Hematopoietic multipotent progenitor cell (in vitro differentiated cells): ENCODE measurements around the gene TLR9. TPM values are rescaled to one million over a fixed set of nuclear protein-coding genes. Genes with fewer than 3 reads are reported as not detected.

Source experiments
- DNase-seq, 3 donors: peaks; one replicate each; pipeline ENCODE4 v3.0.0-alpha.2; 2011 to 2015; ENCODE audit warnings: low read depth in 2 of 3, low spot score in 2 of 3
- total RNA-seq: library from RNA; depleted of rRNA; stranded (reverse); fragments of >200 nt; gene quantifications from one replicate; pipeline ENCODE4 v1.2.3, GENCODE V29; 2012

TLR9 gene
- total RNA-seq, 1 donor, result under 0.01 TPM

DNA sequence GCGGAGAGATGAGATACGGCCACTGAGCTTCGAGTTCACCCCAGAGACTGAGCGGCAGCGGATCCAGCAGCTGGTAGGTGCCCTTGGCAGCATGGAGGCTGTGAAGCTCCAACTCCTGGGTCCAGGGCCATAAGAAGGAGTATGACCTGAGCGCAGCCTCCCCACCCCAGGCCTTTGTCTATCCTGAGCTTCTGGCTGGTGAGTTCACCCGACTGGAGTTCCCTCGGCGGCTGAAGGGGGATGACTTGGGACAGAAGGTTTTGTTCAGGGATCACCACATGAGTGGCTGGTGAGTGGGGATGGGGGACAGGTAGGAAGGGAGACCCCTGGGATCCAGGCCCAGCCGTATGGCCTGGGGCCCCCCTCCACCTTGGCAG, 22.7 kb upstream of the TLR9 start:
- no peak for DNase-seq

DNA sequence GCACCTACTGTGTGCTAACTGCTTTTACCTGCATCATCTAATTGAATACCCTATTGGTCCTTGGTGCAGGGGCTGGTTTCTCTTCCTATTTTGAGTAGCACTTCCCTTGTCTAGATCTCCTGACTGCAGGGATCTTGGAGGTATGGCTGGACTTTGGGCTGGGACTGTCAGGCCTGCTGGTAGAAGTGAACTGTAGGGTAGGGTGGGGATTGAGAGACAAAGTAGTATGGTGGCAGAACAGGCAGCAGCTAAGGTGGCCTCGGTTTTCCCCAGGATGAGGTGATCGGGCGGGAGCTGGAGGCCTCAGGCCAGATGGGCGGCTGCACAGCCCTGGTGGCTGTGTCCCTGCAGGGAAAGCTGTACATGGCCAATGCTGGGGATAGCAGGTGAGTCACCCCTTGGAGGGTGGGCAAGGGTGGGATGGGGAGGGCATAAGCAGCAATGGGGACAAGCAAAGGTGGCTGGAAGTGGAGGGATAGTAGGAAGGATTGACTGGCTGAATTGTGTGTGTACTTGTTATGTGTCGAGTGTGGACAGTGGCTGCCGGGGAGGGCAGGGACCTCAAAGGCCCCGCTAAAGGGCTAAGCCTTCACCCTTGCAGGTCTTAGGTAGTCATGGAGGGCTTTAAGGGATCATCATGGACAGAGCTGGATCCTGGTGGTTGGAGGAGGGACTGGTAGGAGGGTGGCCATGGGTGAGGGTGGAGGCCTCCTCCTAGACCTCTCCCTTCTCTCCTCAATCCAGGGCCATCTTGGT, 22.1 kb upstream of the TLR9 start:
- no peak for DNase-seq

- DNase-seq, result no peak
Measured at GRCh38 chr3:52246728-52247408, 21.4 kb upstream of the TLR9 start.

DNA sequence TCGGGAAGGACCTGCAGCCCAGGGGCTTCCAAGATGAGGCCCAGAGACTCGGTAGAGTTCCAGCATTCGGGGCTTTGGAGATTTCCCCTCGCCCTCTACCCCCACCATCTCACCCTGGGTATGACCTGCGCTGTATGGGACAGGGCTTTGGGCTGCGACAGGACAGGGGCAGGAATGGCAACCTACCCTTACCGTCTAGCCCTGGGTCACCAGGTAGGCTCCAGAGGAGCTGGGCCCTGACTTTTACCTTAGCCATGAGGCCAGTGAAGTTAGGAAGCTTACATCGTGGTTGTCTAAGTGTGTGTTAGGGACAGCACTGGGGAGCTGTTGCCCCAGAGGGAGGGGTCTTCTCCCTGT, 20.8 kb upstream of the TLR9 start:
- DNase-seq, result no peak

- DNase-seq, result peak; percentile 50 to 82 (median 78)
Measured at GRCh38 chr3:52245322-52246263, 20.1 kb upstream of the TLR9 start, which contains the start of gene PPM1M. Gene PPM1M (plus strand): TSS chr3:52245759. CDS start chr3:52245825, 66 bp downstream.

GRCh38 chr3:52243791-52244628, 18.6 kb upstream of the TLR9 start:
- no peak for DNase-seq

DNA sequence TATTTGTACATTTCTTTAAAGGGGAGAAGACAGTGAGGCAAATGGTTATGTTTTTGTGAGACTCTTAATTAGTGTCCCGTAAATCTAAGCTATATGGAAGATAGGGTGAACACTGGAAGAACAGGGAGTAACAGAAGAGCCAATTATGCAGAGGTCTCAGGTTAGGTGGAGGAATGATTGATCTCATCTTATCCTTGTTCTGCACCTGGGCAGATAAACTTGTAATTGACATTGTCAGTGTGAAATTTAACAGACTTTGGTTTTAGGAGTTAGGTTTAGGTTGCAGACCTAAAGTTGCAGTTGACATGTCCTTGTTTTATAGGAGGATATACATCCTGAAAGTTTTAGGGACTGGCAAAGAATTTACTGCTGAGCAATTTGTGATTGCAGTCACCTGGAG, 16.6 kb upstream of the TLR9 start:
- DNase-seq, result no peak

DNA sequence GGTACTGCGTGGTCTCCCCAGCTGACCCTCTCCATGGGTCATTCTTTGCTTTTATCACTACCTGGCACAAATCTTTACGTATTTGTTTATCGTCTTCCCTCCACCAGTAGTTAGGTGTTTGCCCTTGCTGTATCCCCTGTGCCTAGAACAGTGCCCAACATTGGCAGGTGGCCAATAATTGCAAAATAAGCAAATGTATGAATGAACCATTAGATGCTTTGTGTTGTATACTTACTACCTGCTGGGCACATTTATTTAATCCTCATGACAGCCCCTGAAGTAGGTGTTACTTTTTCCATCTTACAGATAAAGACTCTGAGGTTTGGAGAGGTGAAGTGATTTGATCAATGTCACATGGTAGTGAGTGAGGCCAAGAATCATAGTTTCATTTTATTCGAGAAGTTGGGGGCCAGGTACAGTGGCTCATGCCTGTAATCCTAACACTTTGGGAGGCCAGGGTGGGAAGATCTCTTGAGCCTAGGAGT, 15.5 kb upstream of the TLR9 start:
- DNase-seq, result no peak

- peak in 2 of 3 donors; percentile 64 to 69 for DNase-seq
Measured at GRCh38 chr3:52240059-52240885, 14.8 kb upstream of the TLR9 start.

- DNase-seq, result peak; percentile 80 to 86 (median 85)
Measured at GRCh38 chr3:52238761-52239701, 13.6 kb upstream of the TLR9 start, which contains the start of gene TWF2. Gene TWF2 (minus strand): TSS chr3:52239158. CDS start chr3:52239016, 142 bp downstream.

DNA sequence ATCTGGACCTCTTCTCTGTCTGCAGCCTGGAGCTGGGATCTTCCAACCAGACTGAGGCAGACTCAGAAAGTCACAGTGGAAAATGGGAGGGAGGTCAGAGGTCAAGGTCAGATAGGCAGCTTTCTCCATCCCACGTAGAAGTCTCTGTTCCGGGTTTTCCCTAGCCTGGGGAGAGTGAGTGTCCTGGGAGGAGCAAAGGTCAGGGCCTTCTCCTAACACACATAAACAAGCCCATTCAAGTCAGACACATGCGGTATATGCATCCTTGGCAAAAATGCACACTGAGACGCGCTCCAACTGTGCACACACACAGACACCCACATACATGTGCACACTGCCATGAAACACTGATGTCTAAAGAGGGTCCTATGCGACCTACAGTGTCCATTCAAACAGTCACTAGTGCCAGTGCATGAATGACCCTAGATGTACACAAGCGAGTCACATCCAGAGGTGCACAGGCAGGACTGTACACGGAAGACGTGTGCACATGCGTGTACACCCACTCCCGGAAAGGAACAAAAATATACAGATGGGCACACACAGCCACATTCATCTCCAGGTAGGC, 12.8 kb upstream of the TLR9 start:
- DNase-seq, result no peak

DNA sequence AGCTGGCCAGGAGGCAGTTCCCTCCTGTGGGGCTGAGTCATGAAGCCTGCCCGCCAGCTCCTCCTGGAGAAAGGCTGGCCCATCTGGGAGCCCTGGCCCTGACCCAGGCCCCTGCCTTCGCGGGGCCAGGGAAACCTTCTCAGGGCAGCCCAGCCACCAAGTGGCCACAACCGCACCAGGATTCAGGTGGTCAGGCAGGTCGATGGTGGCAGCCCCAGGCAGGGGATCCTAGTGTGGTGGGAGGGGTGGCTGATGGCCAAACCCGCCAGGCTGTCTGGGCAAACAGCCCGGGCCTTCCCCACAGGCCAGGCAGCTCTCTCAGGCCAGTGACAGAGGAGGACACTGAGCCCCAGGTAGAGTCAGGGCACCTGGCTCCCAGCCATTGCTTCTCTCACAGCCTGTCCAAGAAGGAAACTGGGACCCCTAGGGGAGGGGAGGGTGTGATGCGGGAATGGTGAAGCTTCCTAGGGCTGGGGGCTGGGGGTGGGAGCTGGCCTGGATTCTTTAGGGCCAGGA, 12.3 kb upstream of the TLR9 start:
- no peak for DNase-seq

- no peak for DNase-seq
Measured at GRCh38 chr3:52237006-52237656, 11.7 kb upstream of the TLR9 start.

- DNase-seq, result no peak
Measured at GRCh38 chr3:52236424-52236886, 11.0 kb upstream of the TLR9 start.

GRCh38 chr3:52234516-52235447, 9.3 kb upstream of the TLR9 start:
- DNase-seq, result no peak

DNA sequence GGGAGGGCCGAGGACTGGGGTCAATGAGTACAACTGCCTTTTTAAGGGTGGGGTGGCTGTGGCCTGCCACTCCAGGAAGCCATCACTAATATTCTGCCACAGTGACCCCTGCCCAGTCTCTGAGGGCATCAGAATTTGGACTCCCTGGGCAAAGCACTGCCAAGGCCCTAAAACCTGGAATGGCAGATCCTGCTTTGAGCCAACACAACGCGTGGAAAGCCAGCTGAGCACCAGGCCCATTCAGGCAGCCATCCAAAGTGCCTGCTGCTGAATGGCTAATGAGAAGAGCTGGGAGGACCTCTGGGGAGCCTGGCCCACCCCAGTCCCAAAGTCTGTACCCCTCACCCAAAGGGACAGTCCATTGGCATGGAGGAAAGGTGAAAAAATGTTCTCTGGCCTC, 8.5 kb upstream of the TLR9 start:
- DNase-seq, result no peak
